GM21576 (cell line): ENCODE measurements around the gene LRP1B.
"Not testable (repeated sequence)": the region's sequence is repeated elsewhere in the genome, so short reads cannot be mapped to it uniquely, and the experiment has no call there.

Source experiments
- ATAC-seq: cut with Tn5 transposase; IDR thresholded peaks from one replicate; pipeline ENCODE4 v1.9.1; 2021; ENCODE audit warnings: mild to moderate bottlenecking, moderate library complexity; ENCODE audit not compliant: unreplicated experiment

The LRP1B gene

DNA sequence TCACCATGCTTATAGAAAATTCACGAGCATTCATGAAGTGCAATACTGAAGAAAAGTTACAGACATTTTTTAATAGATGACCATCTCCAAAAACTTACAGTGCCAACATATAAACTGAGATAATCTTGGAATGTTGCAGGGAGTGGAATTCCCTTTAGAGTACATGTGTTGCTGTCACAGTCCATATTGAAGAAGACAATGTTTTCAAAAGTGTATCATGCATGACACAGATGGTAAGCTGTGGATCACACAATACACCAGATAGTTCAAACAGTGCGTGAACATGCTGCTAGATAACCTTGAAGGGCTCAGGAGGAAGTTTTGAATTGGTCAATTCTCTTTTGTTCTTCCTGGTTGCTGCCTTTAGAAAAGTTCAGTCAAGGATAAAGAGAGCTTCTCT is 1706.3 kb downstream of the LRP1B start:
- no peak for ATAC-seq

DNA sequence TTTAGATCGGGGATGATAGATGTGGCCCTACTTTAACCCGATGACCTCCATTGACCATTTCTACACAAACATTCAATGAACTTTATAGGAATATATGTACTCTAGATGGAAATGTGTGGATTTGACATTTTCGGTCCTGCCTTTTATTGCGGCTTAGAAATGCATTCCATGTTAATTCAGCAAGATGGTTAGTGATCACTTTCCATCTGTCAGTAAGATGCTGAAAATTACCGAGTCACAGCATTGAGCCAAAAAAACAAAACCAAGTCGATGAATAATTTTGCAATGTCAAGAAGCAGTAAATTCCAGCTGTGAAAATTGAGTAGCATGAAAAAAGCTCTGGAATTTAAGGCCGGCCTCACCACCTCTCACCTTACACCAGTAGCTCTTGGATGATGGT is 1708.1 kb downstream of the LRP1B start:
- ATAC-seq = no peak

DNA sequence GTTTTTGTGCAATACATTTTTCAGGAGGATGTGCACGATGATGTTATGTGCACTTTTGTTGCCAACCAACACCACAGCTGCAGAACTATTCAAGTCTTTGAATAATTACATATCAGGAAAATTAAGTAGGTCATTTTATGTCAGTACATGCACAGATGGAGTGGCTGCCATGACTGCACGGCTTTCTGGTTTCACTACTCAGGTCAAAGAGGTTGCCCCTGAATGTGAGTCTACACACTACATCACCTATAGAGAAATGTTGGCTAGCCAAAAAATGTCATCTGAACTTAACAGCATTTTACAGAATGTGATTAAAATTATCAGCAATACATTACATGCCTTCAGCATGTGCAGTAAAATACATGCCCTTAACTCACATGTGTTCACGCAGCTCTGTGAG is 1713.3 kb downstream of the LRP1B start:
- ATAC-seq = no peak

DNA sequence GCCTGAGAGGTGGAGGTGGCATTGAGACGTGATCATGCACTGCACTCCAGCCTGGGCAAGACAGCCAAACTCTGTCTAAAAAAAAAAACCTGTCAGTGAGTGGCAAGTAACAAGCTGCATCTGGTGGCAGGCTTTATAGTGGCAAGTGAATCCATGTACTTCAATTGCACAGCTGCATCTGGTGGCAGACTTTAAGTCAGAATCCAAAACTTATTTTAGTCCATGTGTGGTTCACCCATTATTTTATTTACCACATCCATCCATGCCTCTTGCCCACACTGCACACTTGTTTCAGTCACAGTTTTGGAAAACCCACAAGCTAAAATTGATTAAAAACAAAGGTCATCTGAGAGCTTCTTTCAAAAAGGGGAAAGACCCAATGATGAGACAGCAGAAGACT is 1714.2 kb downstream of the LRP1B start:
- no peak for ATAC-seq

DNA sequence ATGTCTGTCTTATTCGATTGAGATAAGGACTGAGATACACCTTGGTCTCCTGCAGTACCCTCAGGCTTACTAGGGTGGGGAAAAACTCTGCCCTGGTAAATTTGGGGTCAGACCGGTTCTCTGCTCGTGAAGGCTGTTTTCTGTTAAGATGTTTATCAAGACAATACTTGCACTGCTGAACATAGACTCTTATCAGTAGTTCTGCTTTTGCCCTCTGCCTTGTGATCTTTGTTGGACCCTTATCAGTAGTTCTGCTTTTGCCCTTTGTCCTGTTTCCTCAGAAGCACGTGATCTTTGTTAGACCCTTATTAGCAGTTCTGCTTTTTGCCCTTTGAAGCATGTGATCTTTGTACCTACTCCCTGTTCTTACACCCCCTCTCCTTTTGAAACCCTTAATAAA is 1715.8 kb downstream of the LRP1B start:
- ATAC-seq = not testable (repeated sequence)

DNA sequence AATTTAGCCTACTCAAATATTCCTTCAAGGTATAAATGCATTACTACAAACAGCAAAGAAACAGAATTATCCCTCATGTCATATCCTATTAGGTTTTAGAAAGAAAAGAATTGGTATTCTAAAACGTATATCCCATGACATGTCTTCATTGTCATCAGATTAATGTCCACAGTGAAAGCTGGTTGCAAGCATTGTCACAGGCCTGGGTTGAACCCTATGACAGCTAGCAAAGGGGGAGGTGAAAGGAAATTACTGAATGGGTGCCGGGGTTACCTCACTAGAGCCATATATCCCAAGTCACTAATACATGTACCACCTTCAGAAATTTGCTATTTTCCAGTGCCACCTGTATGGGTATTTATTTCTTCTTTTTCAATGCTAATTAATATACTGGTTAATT is 1720.1 kb downstream of the LRP1B start:
- ATAC-seq = no peak

DNA sequence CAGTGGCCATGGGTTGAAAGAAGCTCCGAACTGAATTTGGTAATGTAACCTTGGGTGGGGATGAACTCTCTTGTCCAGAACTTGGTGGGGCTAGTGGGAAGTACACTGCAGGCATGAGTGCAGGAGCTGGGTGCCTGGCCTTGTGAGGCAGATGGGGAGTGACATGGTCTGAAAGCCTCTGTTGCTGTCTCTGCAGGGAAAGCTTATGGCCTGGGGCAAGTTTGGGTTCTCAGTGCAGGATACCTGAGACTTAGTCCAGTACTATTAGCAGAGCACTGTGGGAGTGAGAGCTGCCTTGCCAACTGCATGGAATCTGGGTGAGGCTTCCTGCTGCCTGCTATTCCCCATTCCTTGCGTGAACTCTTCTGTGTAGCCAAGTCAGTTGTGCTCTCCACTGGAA is 1729.8 kb downstream of the LRP1B start:
- no peak for ATAC-seq

DNA sequence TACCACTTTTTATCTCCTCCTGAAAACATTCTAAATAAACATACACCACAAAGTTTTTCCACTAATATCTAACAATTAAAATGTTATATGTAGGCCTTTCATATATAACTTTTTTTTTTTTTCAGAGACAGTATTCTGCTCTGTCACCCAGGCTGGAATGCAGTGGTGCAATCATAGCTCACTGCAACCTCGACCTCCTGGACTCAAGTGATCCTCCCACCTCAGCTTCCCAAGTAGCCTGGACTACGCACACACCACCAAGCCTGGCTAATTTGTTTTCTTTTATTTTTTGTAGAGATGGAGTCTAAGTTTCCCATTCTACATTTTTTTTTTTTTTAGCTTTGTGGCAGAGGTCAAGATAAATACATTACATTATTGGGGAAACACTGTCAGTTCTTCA is 1738.0 kb downstream of the LRP1B start:
- no peak for ATAC-seq

DNA sequence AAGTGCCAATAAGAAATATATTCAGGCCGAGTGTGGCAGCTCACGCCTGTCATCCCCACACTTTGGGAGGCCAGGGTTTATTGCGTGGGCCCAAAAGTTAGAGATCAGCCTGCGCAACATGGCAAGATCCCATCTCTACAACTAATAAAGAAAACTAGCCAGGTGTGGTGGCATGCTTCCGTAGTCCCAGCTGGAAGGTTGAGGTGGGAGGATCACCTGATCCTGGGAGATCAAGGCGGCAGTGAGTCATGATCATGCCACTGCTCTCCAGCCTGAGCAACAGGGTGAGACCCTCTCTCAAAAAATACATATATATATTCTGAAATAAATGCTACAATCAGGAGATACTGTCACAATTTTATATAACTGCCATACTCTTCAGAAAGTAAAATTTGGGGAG is 1745.9 kb downstream of the LRP1B start:
- ATAC-seq = no peak

DNA sequence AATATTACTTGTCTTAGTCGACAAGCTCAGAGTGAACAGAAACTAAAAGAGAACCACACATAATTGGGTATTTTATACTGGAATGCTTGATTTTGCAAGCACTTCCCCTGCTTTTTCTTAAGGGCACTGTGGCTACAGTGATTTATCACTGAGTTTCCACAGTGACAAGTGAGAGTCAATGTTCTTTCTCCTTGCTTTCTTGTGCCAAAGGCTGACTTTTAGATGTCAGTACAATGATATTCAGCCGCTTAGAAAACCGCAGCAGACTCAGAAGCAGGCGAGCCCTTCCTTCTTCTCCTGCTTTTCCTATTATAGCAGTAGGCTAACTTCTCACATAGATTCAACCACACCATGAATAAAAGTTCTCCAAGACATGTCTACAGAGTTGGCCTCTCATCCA is 1747.0 kb downstream of the LRP1B start:
- no peak for ATAC-seq

DNA sequence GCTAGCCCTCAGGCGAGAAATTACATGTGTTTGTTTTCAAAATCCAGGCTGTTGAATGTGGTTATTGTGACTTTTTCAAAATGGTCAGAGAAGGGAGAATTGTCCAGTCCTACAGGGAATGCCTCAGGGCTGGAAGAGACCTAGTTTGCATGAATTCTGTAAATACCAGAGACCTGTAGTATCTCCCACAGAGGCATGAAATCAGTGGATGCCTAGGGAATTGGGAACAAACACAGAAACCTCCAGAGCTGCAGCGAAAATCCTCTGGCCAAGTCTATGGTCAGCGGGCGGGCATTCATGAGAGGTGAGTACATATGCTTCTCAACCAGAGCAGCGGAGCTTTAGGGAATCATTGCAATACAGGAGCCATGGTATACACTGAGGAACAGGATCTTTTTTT is 1754.1 kb downstream of the LRP1B start:
- ATAC-seq = no peak

DNA sequence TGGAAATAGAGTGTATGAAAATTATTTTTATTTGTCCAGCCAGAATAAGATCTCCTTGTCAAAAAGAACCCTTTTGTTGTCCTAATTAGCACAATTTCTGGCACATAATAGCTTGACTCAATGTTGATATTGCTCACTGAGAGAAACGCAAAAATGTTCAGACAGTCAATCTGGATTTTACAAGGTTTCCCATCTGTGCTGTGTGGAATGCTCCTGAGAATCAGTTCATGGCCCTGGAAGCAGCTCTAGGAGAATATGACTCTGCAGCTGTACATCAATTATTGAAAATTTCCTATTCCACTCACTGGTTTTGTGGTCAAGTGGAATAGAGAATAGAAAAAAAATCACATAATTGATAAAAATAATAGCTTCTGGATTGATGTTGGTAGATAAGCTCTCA is 1767.7 kb downstream of the LRP1B start:
- ATAC-seq = no peak

DNA sequence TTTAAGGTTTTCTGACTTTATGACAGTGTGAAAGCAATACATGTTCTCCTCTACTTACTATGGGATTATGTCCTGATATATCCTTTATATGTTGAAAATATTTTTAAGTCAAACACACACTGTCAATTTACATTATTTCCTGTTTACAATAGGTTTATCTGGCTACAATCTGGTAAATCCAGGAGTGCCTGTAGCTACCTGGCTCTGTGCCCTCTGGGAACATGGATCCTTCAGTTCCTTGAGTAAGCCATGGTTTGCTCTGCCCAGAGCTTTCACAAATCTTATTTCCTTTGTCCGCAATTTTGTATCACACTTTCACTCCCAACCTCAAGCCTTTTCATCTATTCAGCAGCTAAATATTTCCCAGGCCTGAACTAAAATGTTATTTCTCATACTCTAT is 1768.5 kb downstream of the LRP1B start:
- no peak for ATAC-seq

DNA sequence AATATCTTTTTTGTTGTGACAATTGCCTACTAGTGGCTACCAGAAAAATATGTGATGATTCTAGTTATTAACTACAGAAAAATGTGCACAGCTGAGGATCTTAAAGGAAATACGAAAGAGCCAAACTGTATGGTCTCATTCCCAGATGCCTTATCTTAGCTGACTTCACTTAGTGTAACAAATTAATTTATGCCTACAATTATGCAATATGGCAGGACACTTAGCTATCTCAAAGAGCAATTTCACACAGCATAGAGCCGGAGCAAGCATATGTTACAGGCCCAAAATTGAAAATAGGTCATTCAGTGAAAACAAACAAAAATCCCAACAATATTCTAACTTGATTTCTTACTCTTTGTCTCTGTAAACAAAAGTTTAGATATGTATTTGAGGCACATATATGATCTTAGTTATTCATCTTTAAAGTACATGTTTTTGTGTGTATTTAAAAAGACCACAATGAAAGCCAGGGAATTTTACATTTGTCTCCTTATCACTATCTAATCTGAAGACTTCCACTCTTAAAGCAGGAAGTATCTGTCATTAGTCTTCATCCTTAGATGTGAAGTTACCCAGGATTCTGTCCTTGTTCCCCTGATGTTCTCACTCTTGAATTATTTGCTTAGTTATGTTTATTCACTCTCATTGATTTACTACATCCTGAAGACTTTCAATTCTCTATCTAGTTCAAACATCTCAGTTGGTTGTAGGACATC is 1771.6 kb downstream of the LRP1B start:
- no peak for ATAC-seq

DNA sequence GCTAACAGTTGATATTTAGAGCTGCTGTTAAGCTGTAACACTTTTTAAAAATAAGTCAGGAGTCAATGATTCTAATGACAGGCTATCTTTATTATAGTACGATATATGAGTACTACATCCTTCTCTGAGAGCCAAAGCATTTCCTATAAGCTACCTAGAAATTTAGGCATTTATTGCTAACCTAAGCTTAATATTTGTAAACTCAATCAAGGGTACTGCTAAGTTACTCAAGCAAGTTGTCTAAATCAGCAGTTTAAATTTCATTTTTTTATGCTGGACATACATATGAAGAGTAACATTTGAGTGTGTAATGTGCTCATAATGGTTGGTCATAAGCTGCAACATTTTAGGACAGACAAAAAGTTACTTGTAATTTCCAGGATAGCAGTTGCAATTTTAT is 1774.1 kb downstream of the LRP1B start:
- no peak for ATAC-seq

DNA sequence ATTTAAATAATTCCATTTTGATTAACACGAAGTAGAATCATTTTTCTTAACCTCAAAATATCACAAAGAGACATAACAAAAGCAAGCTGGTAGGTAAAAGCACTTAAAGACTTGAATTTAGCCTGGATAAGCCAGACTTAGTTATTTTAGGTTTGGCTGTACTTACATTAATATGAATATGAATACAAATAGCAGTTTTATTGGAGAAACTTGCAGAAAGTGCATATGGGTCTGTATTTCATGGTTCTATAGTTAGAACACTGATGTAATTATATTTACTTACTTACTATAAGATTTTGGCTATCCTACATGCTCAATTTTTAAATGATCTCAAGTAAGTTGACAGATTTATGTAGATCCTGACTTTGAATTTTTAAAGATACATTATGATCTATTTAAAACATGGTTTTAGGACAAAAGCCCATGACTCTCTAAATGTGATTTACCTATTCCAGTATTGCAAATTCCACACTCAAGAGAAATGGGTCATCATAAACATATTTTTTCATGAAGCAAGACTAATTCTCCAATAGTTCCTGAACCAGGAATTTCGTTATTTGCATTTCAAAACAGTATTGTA is 1775.2 kb downstream of the LRP1B start:
- ATAC-seq = no peak

DNA sequence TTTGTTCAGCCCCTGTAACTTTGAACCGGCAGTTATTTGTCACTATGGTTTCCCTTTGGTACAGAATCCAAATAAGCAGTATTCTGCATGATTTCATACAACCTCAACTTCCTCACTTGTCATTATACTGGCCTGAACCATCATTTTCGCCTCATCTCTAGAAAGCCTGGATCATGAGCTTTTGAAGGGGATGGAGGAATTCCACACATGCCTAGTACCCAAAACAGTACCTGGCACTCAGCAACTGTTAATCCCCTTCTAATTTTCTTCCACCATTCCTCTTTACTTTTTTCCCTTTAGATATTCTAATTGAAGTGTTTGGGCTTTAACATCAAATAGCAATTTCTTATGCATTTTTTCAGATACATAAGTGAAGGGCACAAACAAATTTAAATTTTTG is 1776.3 kb downstream of the LRP1B start:
- no peak for ATAC-seq

DNA sequence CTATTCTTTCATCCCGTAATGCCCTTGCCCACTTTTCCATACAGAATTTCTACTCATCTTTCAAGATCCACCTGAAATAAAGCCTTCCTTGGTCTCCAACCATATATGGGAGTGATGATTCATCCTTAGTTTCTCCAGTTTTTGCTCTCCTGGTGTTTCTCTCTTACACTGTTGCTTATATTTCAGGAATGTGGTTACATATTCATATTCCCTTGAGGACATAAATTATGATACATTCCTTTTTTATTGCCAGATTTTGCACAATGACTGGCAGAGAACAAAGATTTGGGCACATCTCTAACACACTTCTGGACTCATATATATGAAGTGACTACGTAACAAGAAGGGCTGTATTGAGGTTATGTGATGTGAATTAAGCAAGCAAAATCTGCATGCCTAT is 1777.3 kb downstream of the LRP1B start:
- ATAC-seq = no peak

DNA sequence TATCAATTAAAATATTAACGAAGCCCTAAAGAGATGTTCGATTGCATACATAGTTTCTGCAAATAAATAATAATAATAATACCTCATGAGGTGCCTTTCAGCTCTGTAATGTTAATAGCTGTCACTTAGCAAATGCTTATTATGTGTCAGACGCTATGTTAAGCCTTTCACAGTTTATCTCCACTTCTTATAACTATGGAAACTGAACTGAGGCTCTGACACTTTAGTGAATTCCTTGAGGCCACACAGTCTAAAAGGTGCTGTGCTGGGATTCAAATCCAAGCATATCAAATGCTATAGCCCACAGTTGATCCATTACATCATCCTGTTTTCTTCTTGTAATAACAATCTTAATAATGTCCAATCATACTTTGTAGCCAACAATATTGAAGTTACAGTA is 1779.1 kb downstream of the LRP1B start:
- ATAC-seq = no peak

DNA sequence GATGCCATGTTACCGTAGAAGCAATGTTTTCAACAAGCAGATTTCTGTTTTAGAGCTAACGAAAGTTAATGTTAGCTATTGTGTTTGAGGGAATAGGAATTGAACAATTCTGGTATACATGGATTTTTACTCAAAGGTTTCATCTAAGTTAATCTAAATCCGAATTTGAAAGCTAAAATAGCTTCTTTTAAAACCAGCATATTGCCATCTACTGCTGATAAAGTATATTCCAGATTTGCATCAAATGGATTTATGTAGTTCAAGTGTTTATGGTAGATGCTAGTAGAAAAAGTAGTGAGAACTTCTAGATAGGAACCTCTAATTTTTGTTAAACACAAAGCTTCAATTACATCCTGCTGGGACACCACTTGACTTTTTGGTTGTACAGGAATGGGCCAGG is 1781.1 kb downstream of the LRP1B start:
- ATAC-seq = no peak

DNA sequence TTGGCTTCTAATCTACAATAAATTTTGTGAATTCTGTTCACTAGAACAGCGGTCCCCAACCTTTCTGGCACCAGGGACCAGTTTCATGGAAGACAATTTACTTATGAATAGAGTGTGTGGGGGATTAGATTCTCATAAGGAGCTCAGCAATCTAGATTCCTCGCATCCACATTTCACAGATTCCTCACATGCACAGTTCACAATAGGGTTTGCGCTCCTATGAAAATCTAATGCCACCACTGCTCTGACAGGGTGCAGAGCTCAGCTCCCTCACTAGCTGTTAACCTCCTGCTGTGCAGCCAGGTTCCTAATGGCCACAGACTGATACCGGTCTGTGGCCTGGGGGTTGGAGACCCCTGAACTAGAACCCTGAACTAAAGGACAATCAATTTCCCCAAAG is 1782.0 kb downstream of the LRP1B start:
- no peak for ATAC-seq

DNA sequence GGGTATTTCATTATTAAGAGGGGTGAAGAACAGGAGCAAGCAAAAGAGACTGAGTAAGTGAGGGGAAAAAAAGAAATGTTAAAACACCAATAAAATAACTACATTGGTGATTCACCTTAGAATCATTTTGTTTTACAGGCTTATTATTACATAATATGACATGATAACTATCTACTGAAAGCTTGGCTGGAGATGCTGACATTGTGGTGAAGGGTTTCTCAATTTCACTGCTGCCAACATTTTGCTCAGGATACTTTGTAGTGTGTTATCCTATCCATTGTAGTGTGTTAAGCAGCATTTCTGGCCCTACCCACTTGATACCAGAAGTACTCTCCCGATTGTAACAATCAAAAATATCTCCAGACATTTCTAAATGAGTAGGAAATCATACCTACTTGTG is 1786.0 kb downstream of the LRP1B start:
- no peak for ATAC-seq

DNA sequence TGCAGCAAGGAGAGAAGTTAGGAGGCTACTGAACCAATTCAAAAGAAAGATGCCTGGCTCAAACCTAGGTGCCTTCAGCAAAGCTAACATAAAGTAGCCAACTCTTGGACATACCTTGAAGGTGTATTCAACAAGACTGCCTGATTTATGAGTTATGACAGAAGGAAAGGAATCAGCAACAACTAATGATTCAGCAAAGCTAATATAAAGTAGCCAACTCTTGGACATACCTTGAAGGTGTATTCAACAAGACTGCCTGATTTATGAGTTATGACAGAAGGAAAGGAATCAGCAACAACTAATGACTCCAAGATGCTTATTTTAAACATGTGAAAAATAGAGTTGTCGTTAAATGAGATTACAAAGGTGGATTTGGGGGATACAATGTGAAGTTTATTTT is 1786.5 kb downstream of the LRP1B start:
- not testable (repeated sequence) for ATAC-seq
